ENCODE results near the gene MRPS23. TPM values are rescaled to one million over a fixed set of nuclear protein-coding genes. Genes with fewer than 3 reads are reported as not detected.

Gene MRPS23
- total and polyA plus RNA-seq, 2 of the 8 experiments (the other 6 are each of a cell fraction or from before 2014, with no cell fraction given) = 38.6 to 60.4 TPM

GRCh38 chr17:57868910-57869616 is 19.2 kb upstream of the MRPS23 start (continued):
- TF ChIP-seq TEAD4 (IDR thresholded peaks at IDR 0.05; ENCODE audit: low read depth, low read length) = no peak
- no peak for TF ChIP-seq MAFK (IDR thresholded peaks at IDR 0.05; ENCODE audit: low read depth, low read length)
- TF ChIP-seq BACH1 (IDR thresholded peaks at IDR 0.05; ENCODE audit: low read length) = no peak
- TF ChIP-seq CHD2 (IDR thresholded peaks at IDR 0.05; ENCODE audit: low read length) = no peak
- TF ChIP-seq KDM5A (IDR thresholded peaks at IDR 0.05; ENCODE audit: low read length) = no peak
- no peak for TF ChIP-seq SIRT6 (IDR thresholded peaks at IDR 0.05; ENCODE audit: low read length)
- no peak for TF ChIP-seq CBX5 (IDR thresholded peaks at IDR 0.05; ENCODE audit: low read depth, low read length)
- no peak for TF ChIP-seq HDAC6 (IDR thresholded peaks at IDR 0.05; ENCODE audit: low read depth, low read length)
